KOPT-K1 (cell line): ENCODE data around the gene MARCOL.
"Not testable (repeated sequence)": the region's sequence is repeated elsewhere in the genome, so short reads cannot be mapped to it uniquely, and the experiment has no call there.

Experiments
- H3K27ac ChIP-seq: fragments of 200-600 bp; sonication (generic); 2 replicates; pipeline ENCODE4 v1.5.1; 2016; ENCODE audit warnings: antibody characterized with exemption, mild to moderate bottlenecking, low read depth, low read length; ENCODE audit not compliant: poor library complexity, severe bottlenecking
- H3K36me3 ChIP-seq: fragments of 200-600 bp; sonication (generic); 2 replicates; pipeline ENCODE4 v1.5.1; 2017; ENCODE audit warnings: antibody characterized with exemption, mild to moderate bottlenecking, low read length, moderate library complexity; ENCODE audit not compliant: insufficient read depth
- H3K9me3 ChIP-seq: fragments of 200-600 bp; sonication (generic); 2 replicates; pipeline ENCODE4 v1.5.1; 2017; ENCODE audit warnings: antibody characterized with exemption, low read length, mild to moderate bottlenecking; ENCODE audit not compliant: insufficient read depth, poor library complexity, severe bottlenecking

MARCOL gene

GRCh38 chr5:148229840-148230239 lies 8.5 kb upstream of the MARCOL start:
- Histone ChIP-seq H3K27ac (no peak overlapping the region), H3K9me3 (no peaks in the 10 kb centered on the region), H3K36me3 (no peaks in the 10 kb centered on the region)

GRCh38 chr5:148230240-148230639 lies 8.1 kb upstream of the MARCOL start:
- Histone ChIP-seq H3K36me3 (no peaks in the 10 kb centered on the region), H3K9me3 (no peaks in the 10 kb centered on the region), H3K27ac (no peak overlapping the region)

- Histone ChIP-seq H3K27ac (no peak overlapping the region), H3K36me3 (no peaks in the 10 kb centered on the region), H3K9me3 (no peaks in the 10 kb centered on the region)
Observed at GRCh38 chr5:148237785-148238417, 424 bp upstream of the MARCOL start.

- H3K36me3 ChIP-seq: no peaks in the 10 kb centered on the region
- H3K9me3 ChIP-seq: no peaks in the 10 kb centered on the region
- H3K27ac ChIP-seq: no peak overlapping the region
Observed at GRCh38 chr5:148248894-148249293, 10.6 kb downstream of the MARCOL start.

- H3K36me3 ChIP-seq: no peaks in the 10 kb centered on the region
- H3K27ac ChIP-seq: no peak overlapping the region
- H3K9me3 ChIP-seq: no peaks in the 10 kb centered on the region
Observed at GRCh38 chr5:148255456-148255855, 17.1 kb downstream of the MARCOL start.

- H3K9me3 ChIP-seq: no peaks in the 10 kb centered on the region
- H3K36me3 ChIP-seq: no peaks in the 10 kb centered on the region
- H3K27ac ChIP-seq: no peak overlapping the region
Observed at GRCh38 chr5:148259288-148259687, 21.0 kb downstream of the MARCOL start.

GRCh38 chr5:148261221-148261620 lies 22.9 kb downstream of the MARCOL start:
- Histone ChIP-seq H3K9me3 (peaks cover 5% of the 10 kb centered on the region), H3K27ac (no peak overlapping the region), H3K36me3 (no peaks in the 10 kb centered on the region)

GRCh38 chr5:148267962-148268361 lies 29.6 kb downstream of the MARCOL start:
- Histone ChIP-seq H3K9me3 (peaks cover 5% of the 10 kb centered on the region), H3K36me3 (no peaks in the 10 kb centered on the region), H3K27ac (no peak overlapping the region)

GRCh38 chr5:148268566-148268965 lies 30.2 kb downstream of the MARCOL start, which contains the start of gene SPINK13:
Gene SPINK13 (plus strand): TSS chr5:148268794. CDS start chr5:148270073, 1,279 bp downstream.
- Histone ChIP-seq H3K27ac (no peak within 1 kb of the TSS), H3K36me3 (no peaks in the 10 kb centered on the region), H3K9me3 (peaks cover 5% of the 10 kb centered on the region)

GRCh38 chr5:148275129-148275528 lies 36.8 kb downstream of the MARCOL start:
- H3K27ac ChIP-seq, H3K9me3 ChIP-seq, H3K36me3 ChIP-seq: not testable (repeated sequence)

- not testable (repeated sequence) for H3K9me3 ChIP-seq, H3K27ac ChIP-seq, H3K36me3 ChIP-seq
Observed at GRCh38 chr5:148280893-148281292, 42.6 kb downstream of the MARCOL start.

GRCh38 chr5:148281336-148281735 lies 43.0 kb downstream of the MARCOL start:
- H3K27ac ChIP-seq, H3K9me3 ChIP-seq, H3K36me3 ChIP-seq: not testable (repeated sequence)

GRCh38 chr5:148290271-148291195 lies 52.2 kb downstream of the MARCOL start:
- no peak overlapping the region for H3K27ac ChIP-seq
- no peaks in the 10 kb centered on the region for H3K9me3 ChIP-seq
- no peaks in the 10 kb centered on the region for H3K36me3 ChIP-seq
